Neuronal stem cell (in vitro differentiated cells): Measurements from ENCODE around the gene SORD.
A peak's percentile ranks its signal among the peaks of the same experiment; 100 is the strongest.

ENCODE experiments used
- DNase-seq: peaks from one replicate; pipeline ENCODE4 v3.0.0-alpha.2; 2013; ENCODE audit warnings: low spot score
- H2AFZ ChIP-seq: one replicate; pipeline ENCODE4 v1.6.1; 2013; ENCODE audit warnings: mild to moderate bottlenecking, low read length, inconsistent platforms
- H2AK5ac ChIP-seq: 2 replicates; pipeline ENCODE4 v1.6.1; 2013; ENCODE audit warnings: low read depth, mild to moderate bottlenecking, inconsistent platforms, low read length, moderate library complexity, mixed read lengths
- H2BK120ac ChIP-seq: 2 replicates; pipeline ENCODE4 v1.6.1; 2013; ENCODE audit warnings: low read depth, mild to moderate bottlenecking, inconsistent platforms, low read length, moderate library complexity, mixed read lengths
- H2BK12ac ChIP-seq: one replicate; pipeline ENCODE4 v1.6.1; 2013; ENCODE audit warnings: low read length, inconsistent platforms
- H2BK15ac ChIP-seq: 2 replicates; pipeline ENCODE4 v1.6.1; 2013; ENCODE audit warnings: mild to moderate bottlenecking, low read length, inconsistent platforms, mixed read lengths
- H2BK5ac ChIP-seq: one replicate; pipeline ENCODE4 v1.6.1; 2013; ENCODE audit warnings: inconsistent platforms, mild to moderate bottlenecking, low read length, moderate library complexity
- H3K14ac ChIP-seq: one replicate; pipeline ENCODE4 v1.6.1; 2013; ENCODE audit warnings: low read length, inconsistent platforms
- H3K18ac ChIP-seq: 2 replicates; pipeline ENCODE4 v1.6.1; 2013; ENCODE audit warnings: low read length, inconsistent platforms
- H3K23ac ChIP-seq: 2 replicates; pipeline ENCODE4 v1.6.1; 2013; ENCODE audit warnings: low read depth, mild to moderate bottlenecking, mixed read lengths, low read length, inconsistent platforms; ENCODE audit not compliant: poor library complexity
- H3K27ac ChIP-seq: replicated peaks from 3 replicates; pipeline ENCODE4 v1.5.1; 2013; ENCODE audit warnings: low read length, inconsistent platforms
- H3K27me3 ChIP-seq, 3 experiments: 2 replicates each; pipeline ENCODE4 v1.6.1; 2013; ENCODE audit warnings: low read length in 3 of 3, mild to moderate bottlenecking in 2 of 3, inconsistent platforms in 1 of 3, low read depth in 1 of 3, mixed read lengths in 1 of 3, moderate library complexity in 1 of 3; ENCODE audit not compliant: control insufficient read depth in 3 of 3, insufficient read depth in 3 of 3
- H3K36me3 ChIP-seq, 2 donors: replicated peaks in 1 of 2; 2 replicates each; pipeline ENCODE4 v1.6.1; 2013; ENCODE audit warnings: low read length in 2 of 2; ENCODE audit not compliant: control insufficient read depth in 2 of 2, insufficient read depth in 2 of 2
- H3K4ac ChIP-seq: 2 replicates; pipeline ENCODE4 v1.6.1; 2013; ENCODE audit warnings: inconsistent platforms, mild to moderate bottlenecking, low read length, moderate library complexity
- H3K4me1 ChIP-seq, 2 donors: 1 replicate in 1 of 2; 2 replicates in 1 of 2; pipeline ENCODE4 v1.6.1; 2013; ENCODE audit warnings: low read length in 2 of 2, low read depth in 1 of 2; ENCODE audit not compliant: control insufficient read depth in 2 of 2, insufficient read depth in 1 of 2
- H3K4me2 ChIP-seq: one replicate; pipeline ENCODE4 v1.6.1; 2013; ENCODE audit warnings: mild to moderate bottlenecking, low read length, inconsistent platforms; ENCODE audit not compliant: insufficient read depth, poor library complexity, severe bottlenecking
- H3K4me3 ChIP-seq, 2 donors: 2 replicates each; pipeline ENCODE4 v1.5.1; 2013; ENCODE audit warnings: low read length in 2 of 2, mild to moderate bottlenecking in 2 of 2, inconsistent platforms in 1 of 2, moderate library complexity in 1 of 2
- H3K79me1 ChIP-seq: one replicate; pipeline ENCODE4 v1.6.1; 2013; ENCODE audit warnings: low read depth, mild to moderate bottlenecking, inconsistent platforms, low read length, moderate library complexity
- H3K9ac ChIP-seq: one replicate; pipeline ENCODE4 v1.6.1; 2013; ENCODE audit warnings: mild to moderate bottlenecking, low read depth, low read length, inconsistent platforms; ENCODE audit not compliant: poor library complexity
- H3K9me3 ChIP-seq, 2 donors: replicated peaks in 1 of 2; 2 replicates each; pipeline versions ENCODE3 to v1.6.1; 2013; ENCODE audit warnings: low read length in 2 of 2, mild to moderate bottlenecking in 2 of 2, inconsistent platforms in 1 of 2, low read depth in 1 of 2, mixed read lengths in 1 of 2, moderate library complexity in 1 of 2; ENCODE audit not compliant: control insufficient read depth in 2 of 2, insufficient read depth in 1 of 2
- H4K8ac ChIP-seq: one replicate; pipeline ENCODE4 v1.6.1; 2013; ENCODE audit warnings: low read depth, mild to moderate bottlenecking, inconsistent platforms, low read length, moderate library complexity
- H4K91ac ChIP-seq: one replicate; pipeline ENCODE4 v1.6.1; 2013; ENCODE audit warnings: low read length, low read depth, mild to moderate bottlenecking, inconsistent platforms; ENCODE audit not compliant: poor library complexity
- WGBS, 2 donors: extraction: QIAGEN DNeasy Blood & Tissue Kit; methylation state at CpG; one replicate each; pipeline ENCODE4 v1.1.7; 2013; ENCODE audit warnings: missing lambda C conversion rate in 2 of 2, mixed read lengths in 1 of 2; ENCODE audit not compliant: insufficient read length in 2 of 2, insufficient replicate concordance in 1 of 2; ENCODE audit errors: extremely low coverage in 2 of 2; 5-methylcytosine and 5-hydroxymethylcytosine counted together

SORD gene

DNA sequence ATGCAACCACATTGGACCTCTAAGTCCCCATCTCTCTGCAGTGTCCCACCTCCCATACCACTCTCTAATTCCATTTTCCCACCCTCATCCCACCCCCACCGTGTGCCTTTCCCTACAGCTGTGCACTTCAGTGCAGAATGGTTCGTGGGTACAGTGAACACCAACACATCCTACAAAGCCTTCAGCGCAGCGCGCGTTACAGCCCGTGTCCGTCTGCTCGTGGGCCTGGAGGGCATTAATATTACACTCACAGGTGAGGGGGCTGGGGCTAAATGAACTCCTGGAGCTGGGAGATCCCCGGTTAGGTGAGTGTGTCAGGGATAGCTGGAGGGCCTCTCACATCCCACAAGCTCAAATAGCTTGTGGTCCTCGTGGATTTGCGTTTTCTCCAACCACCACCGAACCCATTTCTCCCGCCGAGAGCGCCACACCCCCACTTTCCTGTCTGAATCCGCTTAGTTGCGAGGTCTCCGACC is 93.0 kb downstream of the SORD start:
- Histone ChIP-seq H2BK120ac (peak overlapping the region; percentile 17), H4K91ac (no peak overlapping the region), H2BK12ac (no peak overlapping the region), H3K18ac (peak overlapping the region; percentile 42), H3K27ac (no peak overlapping the region), H3K9me3 (peaks cover 0 to 2% of the 10 kb centered on the region in 2 donors), H3K36me3 (no peaks in the 10 kb centered on the region), H2BK5ac (no peak overlapping the region), H3K4ac (no peak overlapping the region), H2AFZ (no peak overlapping the region), H3K23ac (no peak overlapping the region), H3K4me1 (peaks cover 4 to 22% of the 10 kb centered on the region in 2 donors), H2AK5ac (peak overlapping the region; percentile 57), H2BK15ac (no peak overlapping the region), H3K79me1 (no peaks in the 10 kb centered on the region), H3K14ac (no peak overlapping the region), H3K4me2 (peak overlapping the region; percentile 14), H3K27me3 (peaks cover 61 to 87% (median 73%) of the 10 kb centered on the region in 3 experiments), H4K8ac (no peak overlapping the region), H3K4me3 (no peak overlapping the region), H3K9ac (peak overlapping the region; percentile 3)
- DNase-seq = no peak
- no CpG with 5 or more reads among the region's 19 CpGs for WGBS, 2 donors

DNA sequence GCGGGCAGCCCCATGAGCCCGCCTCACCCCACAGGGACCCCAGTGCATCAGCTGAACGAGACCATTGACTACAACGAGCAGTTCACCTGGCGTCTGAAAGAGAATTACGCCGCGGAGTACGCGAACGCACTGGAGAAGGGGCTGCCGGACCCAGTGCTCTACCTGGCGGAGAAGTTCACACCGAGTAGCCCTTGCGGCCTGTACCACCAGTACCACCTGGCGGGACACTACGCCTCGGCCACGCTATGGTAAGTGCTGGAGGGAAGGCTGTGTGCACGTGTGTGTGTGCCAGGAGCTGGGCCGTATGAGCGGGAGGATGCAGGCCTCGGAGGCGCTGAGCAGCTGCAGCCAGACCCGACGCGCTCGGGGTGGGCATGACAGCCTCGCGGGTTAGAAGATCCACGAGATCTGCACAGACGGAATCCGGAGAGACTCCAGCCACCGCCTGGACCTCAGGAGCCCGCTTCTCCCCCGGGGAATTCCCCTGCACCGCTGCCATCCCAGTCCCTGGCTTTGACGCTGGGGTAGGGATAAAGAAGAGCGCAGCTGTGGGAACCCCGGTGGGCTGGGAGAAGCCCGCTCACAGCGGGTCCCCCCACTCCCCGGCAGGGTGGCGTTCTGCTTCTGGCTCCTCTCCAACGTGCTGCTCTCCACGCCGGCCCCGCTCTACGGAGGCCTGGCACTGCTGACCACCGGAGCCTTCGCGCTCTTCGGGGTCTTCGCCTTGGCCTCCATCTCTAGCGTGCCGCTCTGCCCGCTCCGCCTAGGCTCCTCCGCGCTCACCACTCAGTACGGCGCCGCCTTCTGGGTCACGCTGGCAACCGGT is 93.7 kb downstream of the SORD start:
- Histone ChIP-seq H3K4ac (no peak overlapping the region), H3K4me3 (no peak overlapping the region), H3K27me3 (peaks cover 59 to 87% (median 68%) of the 10 kb centered on the region in 3 experiments), H2BK15ac (no peak overlapping the region), H3K18ac (peak overlapping the region; percentile 75), H3K79me1 (no peaks in the 10 kb centered on the region), H4K91ac (no peak overlapping the region), H3K27ac (no peak overlapping the region), H3K9me3 (peaks cover 0 to 2% of the 10 kb centered on the region in 2 donors), H3K9ac (no peak overlapping the region), H2BK5ac (no peak overlapping the region), H4K8ac (no peak overlapping the region), H2BK12ac (no peak overlapping the region), H3K36me3 (no peaks in the 10 kb centered on the region), H3K23ac (peak overlapping the region; percentile 95), H3K14ac (peak overlapping the region; percentile 83), H3K4me1 (peaks cover 4 to 21% of the 10 kb centered on the region in 2 donors), H2BK120ac (peak overlapping the region; percentile 17), H3K4me2 (peak overlapping the region; percentile 38), H2AFZ (no peak overlapping the region), H2AK5ac (peak overlapping the region; percentile 57)
- DNase-seq = no peak
- WGBS, 2 donors = no CpG with 5 or more reads among the region's 65 CpGs

DNA sequence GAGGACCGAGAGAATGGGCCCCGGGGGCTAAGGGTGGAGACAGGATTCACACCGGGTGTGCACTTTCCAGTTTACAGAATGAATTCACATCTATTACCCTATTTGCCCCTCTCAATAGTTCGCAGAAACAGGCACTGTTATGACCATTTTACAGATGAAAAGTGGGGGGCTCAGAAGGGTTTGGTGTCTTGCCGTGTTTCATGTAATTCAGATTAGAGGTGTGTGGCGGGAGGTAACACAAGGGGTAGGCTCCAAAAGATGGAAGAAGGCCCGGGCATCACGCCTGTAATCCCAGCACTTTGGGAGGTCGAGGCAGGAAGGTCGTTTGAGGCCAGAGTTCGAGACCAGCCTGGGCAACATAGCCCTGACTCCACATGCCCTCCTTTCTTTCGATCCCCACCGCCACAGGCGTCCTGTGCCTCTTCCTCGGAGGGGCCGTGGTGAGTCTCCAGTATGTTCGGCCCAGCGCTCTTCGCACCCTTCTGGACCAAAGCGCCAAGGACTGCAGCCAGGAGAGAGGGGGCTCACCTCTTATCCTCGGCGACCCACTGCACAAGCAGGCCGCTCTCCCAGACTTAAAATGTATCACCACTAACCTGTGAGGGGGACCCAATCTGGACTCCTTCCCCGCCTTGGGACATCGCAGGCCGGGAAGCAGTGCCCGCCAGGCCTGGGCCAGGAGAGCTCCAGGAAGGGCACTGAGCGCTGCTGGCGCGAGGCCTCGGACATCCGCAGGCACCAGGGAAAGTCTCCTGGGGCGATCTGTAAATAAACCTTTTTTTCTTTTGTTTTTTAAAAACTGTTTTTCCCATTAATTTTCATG is 94.5 kb downstream of the SORD start:
- H4K91ac ChIP-seq = no peak overlapping the region
- H3K4me2 ChIP-seq = peak overlapping the region; percentile 47
- H2BK120ac ChIP-seq = no peak overlapping the region
- H3K27ac ChIP-seq = no peak overlapping the region
- H3K14ac ChIP-seq = no peak overlapping the region
- H2AFZ ChIP-seq = peak overlapping the region; percentile 95
- no peak overlapping the region for H2BK12ac ChIP-seq
- H3K36me3 ChIP-seq = no peaks in the 10 kb centered on the region
- peak overlapping the region; percentile 92 for H3K18ac ChIP-seq
- H3K79me1 ChIP-seq = no peaks in the 10 kb centered on the region
- no peak for DNase-seq
- H3K23ac ChIP-seq = no peak overlapping the region
- peak overlapping the region; percentile 90 for H2BK15ac ChIP-seq
- no peak overlapping the region for H4K8ac ChIP-seq
- no peak overlapping the region for H2BK5ac ChIP-seq
- no peak overlapping the region for H3K4ac ChIP-seq
- H3K27me3 ChIP-seq = peaks cover 51 to 83% (median 62%) of the 10 kb centered on the region in 3 experiments
- peak overlapping the region; percentile 33 to 34 for H3K4me3 ChIP-seq
- H3K4me1 ChIP-seq = peaks cover 4 to 17% of the 10 kb centered on the region in 2 donors
- no peak overlapping the region for H3K9ac ChIP-seq
- H2AK5ac ChIP-seq = peak overlapping the region; percentile 80
- no peaks in the 10 kb centered on the region for H3K9me3 ChIP-seq
- no CpG with 5 or more reads among the region's 33 CpGs for WGBS, 2 donors
